Rectal smooth muscle tissue (tissue), 1 donor: ENCODE data around the gene GFPT2.

Source experiments
- H3K27ac ChIP-seq: one replicate; pipeline ENCODE4 v1.7.0; 2013; ENCODE audit warnings: low read depth, low read length, inconsistent platforms
- H3K27me3 ChIP-seq: one replicate; pipeline ENCODE4 v1.7.0; 2013; ENCODE audit warnings: low read length; ENCODE audit not compliant: control insufficient read depth, insufficient read depth
- H3K36me3 ChIP-seq: one replicate; pipeline ENCODE4 v1.7.0; 2013; ENCODE audit warnings: low read length; ENCODE audit not compliant: control insufficient read depth, insufficient read depth
- H3K4me1 ChIP-seq: one replicate; pipeline ENCODE4 v1.7.0; 2013; ENCODE audit warnings: low read length; ENCODE audit not compliant: control insufficient read depth, insufficient read depth
- H3K4me3 ChIP-seq: one replicate; pipeline ENCODE4 v1.7.0; 2013; ENCODE audit warnings: low read length
- H3K9ac ChIP-seq: one replicate; pipeline ENCODE4 v1.7.0; 2013; ENCODE audit warnings: low read length

GFPT2 gene

DNA sequence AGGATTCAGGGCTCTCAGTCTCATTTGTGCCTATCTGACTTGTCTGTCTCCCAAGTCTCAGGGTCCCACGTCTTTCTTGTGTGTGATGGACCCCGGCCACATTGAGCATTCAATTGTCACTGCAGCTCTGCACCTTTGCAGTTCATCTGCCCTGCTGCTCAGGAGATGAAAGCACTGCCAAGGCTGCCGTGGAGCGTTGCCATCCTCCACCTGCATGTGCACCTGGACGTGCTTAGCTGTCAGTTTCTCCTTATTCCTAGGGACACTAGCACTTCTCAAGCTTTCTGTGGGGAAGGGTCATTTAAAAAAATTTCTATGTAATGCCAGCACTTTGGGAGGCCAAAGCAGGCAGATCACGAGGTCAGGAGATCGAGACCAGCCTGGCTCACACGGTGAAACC is 22.8 kb upstream of the GFPT2 start:
- Histone ChIP-seq H3K27me3 (no peaks in the 10 kb centered on the region), H3K4me1 (no peaks in the 10 kb centered on the region), H3K9ac (no peak overlapping the region), H3K36me3 (no peaks in the 10 kb centered on the region), H3K27ac (no peak overlapping the region), H3K4me3 (no peak overlapping the region)

DNA sequence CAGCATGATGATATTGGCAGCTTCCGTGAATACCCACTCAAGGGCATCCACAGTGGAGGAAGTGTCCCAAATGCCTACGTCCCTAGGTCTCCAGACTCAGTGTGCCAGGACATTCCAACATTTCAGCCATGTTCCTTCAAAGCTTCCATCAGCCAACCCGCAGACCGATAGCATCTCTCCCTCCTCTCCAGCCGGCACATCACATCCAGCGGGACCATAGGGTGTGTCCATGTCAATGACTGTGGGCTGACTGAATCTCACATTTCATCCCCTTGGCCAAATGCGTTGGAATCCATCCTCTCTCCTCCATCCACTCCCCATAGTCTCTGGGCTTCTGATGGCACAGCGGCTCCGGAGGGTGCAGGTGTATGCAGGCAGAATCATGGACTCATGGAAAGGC is 22.2 kb upstream of the GFPT2 start:
- no peaks in the 10 kb centered on the region for H3K36me3 ChIP-seq
- no peaks in the 10 kb centered on the region for H3K4me1 ChIP-seq
- H3K9ac ChIP-seq, result no peak overlapping the region
- H3K27me3 ChIP-seq, result no peaks in the 10 kb centered on the region
- no peak overlapping the region for H3K27ac ChIP-seq
- no peak overlapping the region for H3K4me3 ChIP-seq

DNA sequence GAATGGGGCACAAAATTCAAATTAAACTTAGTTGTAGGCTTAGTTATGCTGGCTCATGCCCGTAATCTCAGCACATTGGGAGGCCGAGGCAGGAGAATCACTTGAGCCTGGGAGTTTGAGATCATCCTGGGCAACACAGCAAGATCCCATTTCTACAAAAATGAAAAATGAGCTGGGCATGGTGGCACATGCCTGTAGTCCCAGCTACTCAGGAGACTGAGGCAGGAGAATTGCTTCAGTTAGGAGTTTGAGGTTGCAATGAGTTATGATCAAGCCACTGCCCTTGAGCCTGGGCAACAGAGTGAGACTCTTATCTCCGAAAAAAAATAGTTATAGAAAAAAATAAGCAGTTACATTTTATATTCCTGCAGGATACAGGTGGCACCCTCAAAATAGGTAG is 20.7 kb upstream of the GFPT2 start:
- Histone ChIP-seq H3K27me3 (no peaks in the 10 kb centered on the region), H3K9ac (no peak overlapping the region), H3K4me1 (no peaks in the 10 kb centered on the region), H3K4me3 (no peak overlapping the region), H3K36me3 (no peaks in the 10 kb centered on the region), H3K27ac (no peak overlapping the region)

DNA sequence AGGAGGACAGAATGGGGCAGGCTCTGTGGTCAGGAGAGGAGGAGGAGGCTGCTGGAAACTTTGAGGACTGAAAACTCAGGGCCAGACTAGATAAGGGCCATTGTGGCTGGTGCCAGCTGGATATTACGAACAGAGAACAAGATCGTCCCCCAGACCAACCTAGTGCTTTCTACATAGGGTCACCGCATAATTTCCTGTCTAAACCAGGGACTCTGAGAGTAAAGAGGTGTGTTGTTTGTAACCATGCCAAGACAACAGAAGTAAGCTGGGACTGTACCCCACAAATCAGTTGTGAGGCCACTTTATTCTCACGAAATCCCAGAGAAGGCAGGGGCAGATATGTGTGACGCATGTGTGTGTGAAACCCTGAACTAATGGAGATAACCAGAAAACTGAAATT is 20.3 kb upstream of the GFPT2 start:
- no peak overlapping the region for H3K9ac ChIP-seq
- no peaks in the 10 kb centered on the region for H3K36me3 ChIP-seq
- H3K27ac ChIP-seq, result no peak overlapping the region
- H3K4me1 ChIP-seq, result no peaks in the 10 kb centered on the region
- no peak overlapping the region for H3K4me3 ChIP-seq
- H3K27me3 ChIP-seq, result no peaks in the 10 kb centered on the region

DNA sequence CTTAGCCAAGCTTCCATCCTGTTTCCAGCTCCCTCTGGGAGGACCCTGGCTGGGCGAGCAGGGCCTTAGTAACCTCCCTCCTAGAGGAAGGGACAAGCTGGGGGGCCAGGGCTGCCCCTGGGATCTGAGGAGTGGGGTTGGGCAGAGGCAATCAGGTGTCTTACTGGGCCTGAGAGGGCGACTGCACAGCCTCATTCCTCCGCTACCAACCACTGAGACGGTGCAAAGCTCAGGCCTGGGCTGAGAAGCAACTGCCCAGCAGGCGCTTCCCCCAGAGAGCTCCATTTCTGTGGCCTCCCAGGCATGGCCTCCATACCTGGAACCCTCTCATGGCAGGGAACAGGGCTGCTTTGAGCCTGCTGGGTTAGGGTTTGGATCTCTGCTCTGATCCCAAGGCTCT is 18.8 kb upstream of the GFPT2 start:
- no peak overlapping the region for H3K4me3 ChIP-seq
- H3K36me3 ChIP-seq, result no peaks in the 10 kb centered on the region
- H3K9ac ChIP-seq, result no peak overlapping the region
- H3K27me3 ChIP-seq, result no peaks in the 10 kb centered on the region
- no peaks in the 10 kb centered on the region for H3K4me1 ChIP-seq
- no peak overlapping the region for H3K27ac ChIP-seq

DNA sequence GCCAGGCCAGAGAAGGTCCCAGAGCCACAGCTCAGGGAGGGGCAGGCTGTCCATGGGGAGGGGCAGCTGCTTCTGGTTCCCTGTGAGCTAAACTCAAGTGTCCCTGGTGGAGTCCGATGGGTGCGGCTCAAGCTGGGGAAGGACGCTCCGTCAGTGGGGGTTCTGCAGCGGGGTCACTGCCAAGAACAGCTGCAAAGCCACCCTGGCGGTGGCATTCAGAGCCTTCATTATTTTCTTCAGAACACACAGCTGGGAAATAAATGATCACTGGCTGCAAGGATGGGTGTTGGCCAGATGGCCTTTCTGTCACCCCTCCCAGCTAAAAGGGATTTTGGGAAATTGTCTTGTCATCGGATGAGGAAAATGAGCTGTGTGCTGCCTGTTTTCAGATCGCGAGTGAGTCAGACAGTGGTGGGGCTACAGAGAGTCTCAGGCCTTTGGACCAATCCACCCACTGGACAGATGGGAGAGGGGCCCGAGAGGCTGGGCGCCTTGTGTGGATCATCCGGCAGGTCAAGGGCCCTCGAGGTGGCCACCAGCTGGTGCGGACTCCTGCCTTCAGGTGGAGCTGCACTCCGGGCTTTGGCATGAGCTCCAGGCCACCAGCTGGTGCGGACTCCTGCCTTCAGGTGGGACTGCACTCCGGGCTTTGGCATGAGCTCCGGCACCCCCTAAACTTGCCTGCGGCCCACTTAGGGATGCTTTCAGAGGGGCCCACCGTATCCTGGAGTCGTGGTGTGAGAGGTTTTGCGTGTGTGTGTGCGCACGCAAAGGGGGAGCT is 17.9 kb upstream of the GFPT2 start:
- H3K27ac ChIP-seq, result peak overlapping the region; percentile 32
- H3K4me3 ChIP-seq, result no peak overlapping the region
- no peaks in the 10 kb centered on the region for H3K27me3 ChIP-seq
- H3K4me1 ChIP-seq, result no peaks in the 10 kb centered on the region
- no peaks in the 10 kb centered on the region for H3K36me3 ChIP-seq
- H3K9ac ChIP-seq, result no peak overlapping the region

DNA sequence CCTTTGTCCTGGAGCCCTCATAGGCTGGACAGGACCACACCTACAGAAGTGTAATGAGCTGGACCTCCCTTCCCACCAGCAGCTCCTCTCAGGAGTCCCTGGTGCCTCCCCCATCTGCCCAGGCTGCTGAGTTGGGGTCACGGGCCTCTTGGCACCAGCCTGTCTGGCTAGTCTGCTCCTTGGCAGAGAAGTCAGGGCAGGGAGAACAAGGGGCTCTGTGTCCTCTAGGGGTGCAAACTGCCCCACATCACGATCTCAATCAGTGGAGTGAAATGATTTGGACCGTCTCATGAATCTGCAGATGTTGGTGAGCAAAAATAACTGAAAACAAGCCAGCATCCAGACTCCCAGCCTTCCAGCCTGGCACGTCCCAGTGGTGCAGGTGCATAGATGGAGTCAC is 14.9 kb upstream of the GFPT2 start:
- no peaks in the 10 kb centered on the region for H3K36me3 ChIP-seq
- no peak overlapping the region for H3K4me3 ChIP-seq
- H3K4me1 ChIP-seq, result no peaks in the 10 kb centered on the region
- no peak overlapping the region for H3K27ac ChIP-seq
- no peak overlapping the region for H3K9ac ChIP-seq
- H3K27me3 ChIP-seq, result no peaks in the 10 kb centered on the region

DNA sequence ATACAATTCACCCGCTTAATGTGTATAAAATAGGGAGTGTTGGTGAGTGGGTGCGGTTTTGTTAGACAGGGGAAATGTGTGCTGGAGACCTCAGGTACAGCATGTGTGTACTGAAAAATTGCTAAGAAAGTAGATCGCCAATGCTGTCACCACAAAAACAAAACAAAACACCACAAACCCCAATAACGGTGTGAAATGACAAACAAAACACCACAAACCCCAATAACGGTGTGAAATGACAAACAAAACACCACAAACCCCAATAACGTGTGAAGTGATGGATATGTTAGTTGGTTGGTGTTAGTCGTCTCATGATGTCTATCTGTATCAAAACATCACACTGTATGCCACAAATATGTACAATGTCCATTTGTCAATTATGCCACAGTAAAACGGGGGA is 14.2 kb upstream of the GFPT2 start:
- H3K27me3 ChIP-seq, result no peaks in the 10 kb centered on the region
- no peak overlapping the region for H3K4me3 ChIP-seq
- H3K9ac ChIP-seq, result no peak overlapping the region
- H3K4me1 ChIP-seq, result no peaks in the 10 kb centered on the region
- H3K36me3 ChIP-seq, result no peaks in the 10 kb centered on the region
- no peak overlapping the region for H3K27ac ChIP-seq

DNA sequence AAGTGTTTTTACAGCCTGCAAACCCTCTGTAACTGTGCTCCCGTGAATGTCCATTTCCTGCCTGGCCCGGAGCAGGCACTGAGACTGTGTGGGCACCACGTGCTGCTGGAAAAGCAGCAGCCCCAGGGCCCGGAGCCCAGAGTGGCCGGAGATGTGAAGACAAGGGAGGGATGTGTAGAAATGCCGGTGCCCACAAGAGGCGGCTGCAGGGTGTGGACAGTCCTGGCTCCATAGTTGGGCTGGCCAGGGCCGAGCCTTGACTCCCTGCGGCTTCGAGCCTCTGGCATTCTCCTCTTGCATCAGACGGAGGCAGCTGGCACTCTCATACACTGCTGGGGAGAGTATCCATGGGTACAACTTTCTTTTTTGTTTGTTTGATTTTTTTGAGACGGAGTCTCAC is 13.2 kb upstream of the GFPT2 start:
- H3K9ac ChIP-seq, result no peak overlapping the region
- H3K27me3 ChIP-seq, result no peaks in the 10 kb centered on the region
- H3K36me3 ChIP-seq, result no peaks in the 10 kb centered on the region
- H3K4me3 ChIP-seq, result no peak overlapping the region
- H3K4me1 ChIP-seq, result no peaks in the 10 kb centered on the region
- no peak overlapping the region for H3K27ac ChIP-seq

DNA sequence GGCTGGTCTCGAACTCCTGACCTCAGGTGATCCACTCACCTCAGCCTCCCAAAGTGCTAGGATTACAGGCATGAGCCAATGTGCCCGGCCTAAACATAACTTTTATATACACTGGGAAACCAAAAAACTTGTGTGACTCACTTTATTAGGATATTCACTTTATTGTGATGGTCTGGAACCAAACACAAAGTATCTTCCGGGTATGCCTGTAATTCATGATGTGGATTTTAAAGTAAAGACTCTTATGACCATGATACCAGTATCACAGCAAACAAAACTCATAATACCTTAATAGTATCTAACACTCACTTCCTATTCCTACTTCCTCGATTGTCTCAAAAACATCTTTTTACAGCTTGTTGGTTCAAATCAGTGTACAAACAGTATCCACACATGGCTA is 12.7 kb upstream of the GFPT2 start:
- H3K9ac ChIP-seq, result no peak overlapping the region
- no peaks in the 10 kb centered on the region for H3K4me1 ChIP-seq
- H3K4me3 ChIP-seq, result no peak overlapping the region
- H3K27ac ChIP-seq, result no peak overlapping the region
- H3K36me3 ChIP-seq, result no peaks in the 10 kb centered on the region
- H3K27me3 ChIP-seq, result no peaks in the 10 kb centered on the region

DNA sequence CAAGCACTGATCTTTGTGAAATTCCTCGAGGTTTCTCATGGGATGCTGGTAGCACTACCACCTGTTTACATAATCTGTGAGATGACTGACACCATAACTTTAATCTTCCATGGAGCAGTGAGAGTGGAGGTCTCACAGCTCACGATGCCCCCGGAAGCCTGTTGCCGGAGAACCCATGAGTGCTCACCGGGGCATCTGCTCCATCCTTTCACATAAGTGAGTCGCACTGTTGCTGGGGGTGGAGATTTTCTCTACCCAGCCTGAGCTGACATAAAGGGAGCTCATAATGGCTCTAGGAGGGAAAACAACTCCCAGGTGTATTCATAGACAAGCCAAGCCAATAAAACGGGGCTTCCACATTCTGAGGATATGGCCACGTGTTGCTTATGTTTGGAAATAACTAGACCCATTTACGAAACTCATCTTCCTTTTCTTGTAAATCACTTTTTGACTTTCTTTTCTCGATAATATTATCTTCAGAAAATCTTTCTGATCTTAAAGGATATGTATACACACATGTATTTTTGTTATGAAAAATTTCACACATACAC is 11.2 kb upstream of the GFPT2 start:
- no peaks in the 10 kb centered on the region for H3K36me3 ChIP-seq
- H3K4me3 ChIP-seq, result no peak overlapping the region
- H3K27ac ChIP-seq, result no peak overlapping the region
- H3K4me1 ChIP-seq, result no peaks in the 10 kb centered on the region
- H3K9ac ChIP-seq, result no peak overlapping the region
- H3K27me3 ChIP-seq, result no peaks in the 10 kb centered on the region

DNA sequence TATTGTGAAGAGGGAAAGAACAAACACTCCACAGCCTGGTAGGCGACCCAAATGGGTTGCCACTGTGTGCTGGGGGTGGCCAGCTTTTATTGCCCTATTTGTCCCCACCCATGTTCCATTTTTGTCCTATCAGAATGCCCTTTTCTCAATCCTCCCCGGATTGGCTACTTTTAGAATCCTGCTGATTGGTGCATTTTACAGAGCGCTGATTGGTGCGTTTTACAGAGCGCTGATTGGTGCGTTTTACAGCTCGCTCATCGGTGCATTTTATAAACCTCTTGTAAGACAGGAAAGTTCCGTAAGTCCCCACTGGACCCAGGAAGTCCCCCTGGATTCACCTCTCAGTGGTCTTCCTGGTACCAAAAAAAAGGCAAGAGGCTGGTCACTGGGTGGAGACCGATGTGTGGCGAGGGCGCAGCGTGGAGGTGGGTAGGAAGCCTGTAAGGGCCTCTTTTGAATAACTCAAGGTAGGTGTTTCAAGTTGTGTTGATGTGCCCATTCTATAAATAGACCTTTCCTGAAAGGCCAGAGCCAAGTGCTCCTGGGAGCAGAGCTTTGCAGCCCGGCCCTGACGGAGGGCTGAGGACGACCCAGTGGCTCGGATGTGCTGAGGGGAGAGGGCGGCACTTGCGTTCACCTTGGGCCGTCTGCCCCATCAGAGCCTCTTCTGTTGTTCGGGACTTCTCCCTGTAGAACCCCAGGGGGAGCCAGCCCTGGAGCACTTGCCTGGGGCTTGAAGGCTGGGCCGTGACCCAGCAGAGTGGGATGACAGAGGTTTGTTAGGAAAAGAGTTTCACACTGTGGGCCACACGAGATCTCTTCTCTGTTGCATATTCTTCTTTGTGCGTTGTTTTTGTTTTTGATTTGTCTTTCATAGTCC is 7.2 kb upstream of the GFPT2 start:
- H3K36me3 ChIP-seq, result no peaks in the 10 kb centered on the region
- H3K9ac ChIP-seq, result no peak overlapping the region
- H3K4me3 ChIP-seq, result no peak overlapping the region
- no peaks in the 10 kb centered on the region for H3K27me3 ChIP-seq
- no peaks in the 10 kb centered on the region for H3K4me1 ChIP-seq
- no peak overlapping the region for H3K27ac ChIP-seq
